Measurements from ENCODE around the gene ADCY3. TPM values are rescaled to one million over a fixed set of nuclear protein-coding genes. Genes with fewer than 3 reads are reported as not detected.

Gene ADCY3
- total and polyA plus RNA-seq, 2 of the 13 experiments (the other 11 are each of a cell fraction or from before 2014, with no cell fraction given), result 0.11 to 0.61 TPM

GRCh38 chr2:24792874-24793760 lies 126.9 kb downstream of the ADCY3 start, which contains the start of the genes CENPO and PTRHD1 (continued):
- no peak for TF ChIP-seq DMTF1 (CRISPR knock-in tag; IDR thresholded peaks at IDR 0.05)
- TF ChIP-seq ZNF318 (CRISPR knock-in tag; IDR thresholded peaks at IDR 0.05), result no peak
- peak; percentile 60 for TF ChIP-seq PAXIP1 (CRISPR knock-in tag; conservative IDR thresholded peaks at IDR 0.05)
- TF ChIP-seq STAG1 (CRISPR knock-in tag; IDR thresholded peaks at IDR 0.05), result peak; percentile 61
- peak; percentile 96 for TF ChIP-seq FOXC1 (CRISPR knock-in tag; IDR thresholded peaks at IDR 0.05; ENCODE audit: borderline replicate concordance)
- peak; percentile 40 for TF ChIP-seq ZNF709 (CRISPR knock-in tag; IDR thresholded peaks at IDR 0.05)
- no peak for TF ChIP-seq NR2F6 (IDR thresholded peaks at IDR 0.05)
- peak; percentile 38; the same call in 1 of the 2 replicates for TF ChIP-seq NR2F6 (CRISPR knock-in tag; IDR thresholded peaks at IDR 0.05)
- TF ChIP-seq NR2F1 (CRISPR knock-in tag; IDR thresholded peaks at IDR 0.05), result no peak
- TF ChIP-seq ARID3A (IDR thresholded peaks at IDR 0.05; ENCODE audit: low read depth, low read length), result no peak
- no peak for TF ChIP-seq FIP1L1 (IDR thresholded peaks at IDR 0.05; ENCODE audit: borderline replicate concordance, insufficient read depth, low read depth, low read length)
- TF ChIP-seq ZNF672 (CRISPR knock-in tag; IDR thresholded peaks at IDR 0.05), result no peak

Data from HepG2 (cell line).